NCI-H1105 treated with DMSO at 0.1 percent for 48 hours (cell line): ENCODE measurements around the gene PARD3.
"Not testable (repeated sequence)": the region's sequence is repeated elsewhere in the genome, so short reads cannot be mapped to it uniquely, and the experiment has no call there.

Experiments
- DNase-seq: peaks from one replicate; lab custom pipeline; 2025; lab: John Stamatoyannopoulos, UW

Gene PARD3

GRCh38 chr10:34382626-34383025 lies 432.5 kb downstream of the PARD3 start:
- no peak for DNase-seq

- DNase-seq, result no peak
Observed at GRCh38 chr10:34380856-34381255, 434.2 kb downstream of the PARD3 start.

- no peak for DNase-seq
Observed at GRCh38 chr10:34378297-34378696, 436.8 kb downstream of the PARD3 start.

DNA sequence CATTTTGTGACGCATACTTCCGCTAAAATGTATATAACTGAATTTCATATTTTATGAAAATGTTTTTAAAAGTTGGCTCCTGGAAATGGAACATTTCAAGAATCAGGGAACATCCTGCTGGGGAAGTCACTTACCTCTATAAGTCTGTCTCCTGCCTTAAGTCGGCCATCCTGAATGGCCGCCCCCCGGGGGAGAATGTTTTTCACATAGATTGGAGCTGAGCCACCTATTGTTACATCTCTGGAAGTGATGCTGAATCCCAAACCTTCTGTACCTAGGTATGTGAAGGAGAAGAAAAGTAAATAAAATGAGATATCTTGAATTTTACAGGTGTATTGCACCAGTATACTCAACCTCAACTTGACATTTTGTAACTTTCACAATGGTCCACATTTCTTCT lies 437.3 kb downstream of the PARD3 start:
- DNase-seq, result no peak

DNA sequence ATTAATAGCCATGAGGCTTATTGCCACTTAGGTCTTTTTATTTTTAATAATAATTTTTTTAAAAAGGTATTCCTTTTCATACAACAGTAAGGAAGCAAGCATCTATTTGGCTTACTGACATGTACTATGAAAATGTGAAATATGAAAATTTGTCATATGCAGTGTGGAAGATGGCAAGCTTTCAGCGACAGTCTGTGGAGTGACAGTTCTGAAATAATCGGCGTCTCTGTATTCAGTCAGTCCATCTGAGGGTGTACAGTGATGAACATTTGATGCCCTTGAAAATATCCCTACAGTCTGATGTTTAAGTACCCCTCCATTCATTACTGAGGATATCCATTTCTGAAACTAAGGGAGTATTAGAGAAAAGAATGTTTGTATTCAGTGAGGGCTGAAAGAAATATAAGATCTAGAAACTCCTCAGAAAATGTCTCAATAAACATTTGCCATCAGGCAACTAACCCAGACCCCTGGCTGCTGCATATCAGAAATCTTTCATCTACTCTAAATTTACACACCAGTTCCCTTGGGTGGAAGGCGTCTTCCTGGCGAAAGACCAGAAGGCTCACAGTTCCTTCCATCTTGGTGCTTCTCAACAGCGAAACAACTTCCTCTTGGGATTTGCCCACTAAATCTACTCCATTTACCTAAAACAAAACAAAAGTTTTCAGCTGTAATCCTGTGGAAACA lies 440.6 kb downstream of the PARD3 start:
- no peak for DNase-seq

- DNase-seq, result no peak
Observed at GRCh38 chr10:34373211-34373610, 441.9 kb downstream of the PARD3 start.

DNA sequence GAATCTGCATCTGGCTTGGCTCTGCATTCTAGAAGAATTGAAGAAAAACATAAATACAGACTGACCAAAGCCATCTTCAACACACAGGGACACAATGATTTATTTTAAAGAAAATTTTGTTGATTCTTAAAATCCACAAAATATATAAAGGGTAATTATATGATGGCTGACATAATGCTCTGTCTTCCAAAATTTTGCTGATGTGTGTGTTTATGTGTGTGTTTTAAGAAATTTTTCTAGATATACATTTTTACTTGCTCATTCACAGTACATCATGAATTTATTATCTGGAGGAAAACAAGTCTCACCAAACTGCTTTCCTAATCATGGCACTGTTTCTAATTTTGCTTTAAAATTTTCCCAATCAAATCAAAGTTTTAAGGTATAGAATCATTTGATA lies 442.6 kb downstream of the PARD3 start:
- DNase-seq, result no peak

GRCh38 chr10:34370126-34370525 lies 445.0 kb downstream of the PARD3 start:
- no peak for DNase-seq

DNA sequence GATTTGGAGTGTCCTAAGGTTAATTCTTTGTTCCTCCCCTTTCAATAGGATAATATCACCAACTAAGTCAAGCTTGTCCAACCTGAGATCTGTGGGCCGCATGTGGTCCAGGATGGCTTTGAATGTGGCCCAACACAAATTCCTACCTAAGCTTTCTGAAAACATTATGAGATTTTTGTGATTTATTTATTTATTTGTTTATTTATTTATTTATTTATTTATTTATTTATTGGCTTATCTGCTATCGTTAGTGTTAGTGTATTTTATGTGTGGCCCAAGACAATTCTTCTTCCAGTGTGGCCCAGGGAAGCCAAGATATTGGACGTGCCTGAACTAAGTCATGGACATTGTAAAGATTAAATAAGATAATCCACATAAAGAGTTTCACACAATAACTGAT lies 446.0 kb downstream of the PARD3 start:
- no peak for DNase-seq

DNA sequence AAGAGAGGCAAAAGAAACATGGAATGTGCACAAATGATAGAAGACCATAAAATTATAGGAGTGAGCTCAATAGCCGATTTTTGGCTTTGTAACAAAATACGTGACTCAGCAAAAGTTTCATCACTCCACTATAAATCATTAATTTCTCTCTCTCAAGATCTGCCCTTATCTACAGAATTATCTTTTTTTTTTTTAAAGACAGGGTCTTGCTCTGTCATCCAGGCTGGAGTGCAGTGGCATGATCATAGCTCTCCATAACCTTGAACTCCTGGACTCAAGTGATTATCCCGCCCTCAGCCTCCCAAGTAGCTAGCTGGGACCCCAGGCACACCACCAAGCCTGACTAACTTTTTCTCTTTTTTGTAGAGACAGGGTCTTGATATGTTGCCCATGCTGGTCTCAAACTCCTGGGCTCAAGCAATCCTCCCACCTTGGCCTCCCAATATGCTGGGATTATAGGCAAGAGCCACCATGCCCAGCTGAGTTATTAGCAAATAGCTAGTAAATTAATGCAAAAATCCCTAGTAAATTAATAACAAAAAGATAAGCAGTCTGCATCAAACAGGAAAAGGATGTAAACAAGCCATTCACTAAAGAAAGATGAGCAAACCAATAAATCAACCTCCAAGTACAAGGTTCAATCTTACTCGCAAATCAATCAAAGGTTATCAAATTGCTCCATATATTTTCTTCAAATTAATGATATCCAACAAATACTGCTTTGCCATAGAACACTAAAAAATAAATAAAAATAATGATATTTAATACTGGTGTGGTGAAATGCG lies 450.7 kb downstream of the PARD3 start:
- no peak for DNase-seq

GRCh38 chr10:34360984-34361383 lies 454.1 kb downstream of the PARD3 start:
- no peak for DNase-seq

GRCh38 chr10:34359435-34359813 lies 455.7 kb downstream of the PARD3 start:
- no peak for DNase-seq

GRCh38 chr10:34358729-34359434 lies 456.2 kb downstream of the PARD3 start:
- no peak for DNase-seq

GRCh38 chr10:34356463-34356862 lies 458.6 kb downstream of the PARD3 start:
- DNase-seq, result no peak

- not testable (repeated sequence) for DNase-seq
Observed at GRCh38 chr10:34353530-34353929, 461.6 kb downstream of the PARD3 start.

GRCh38 chr10:34352599-34353204 lies 462.4 kb downstream of the PARD3 start:
- not testable (repeated sequence) for DNase-seq

DNA sequence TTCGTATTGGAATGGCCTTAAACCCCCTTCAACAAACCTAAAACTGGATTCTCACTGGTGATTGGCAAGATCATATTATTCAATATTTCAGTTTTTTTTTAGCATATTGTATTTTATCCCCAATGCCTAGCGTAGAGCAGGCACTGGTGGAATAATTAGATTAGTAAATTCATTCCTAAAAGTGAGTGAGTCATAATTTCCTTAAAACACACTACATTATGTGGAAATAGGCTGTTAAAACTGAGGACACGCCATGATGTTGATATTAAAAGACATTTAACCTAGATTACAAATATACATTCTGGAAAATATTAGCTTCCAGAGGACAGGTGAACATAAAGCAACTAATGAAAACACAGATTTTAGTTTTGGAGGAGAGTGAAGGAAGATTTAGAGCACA lies 463.9 kb downstream of the PARD3 start:
- no peak for DNase-seq

GRCh38 chr10:34348917-34349485 lies 466.1 kb downstream of the PARD3 start:
- DNase-seq, result no peak

DNA sequence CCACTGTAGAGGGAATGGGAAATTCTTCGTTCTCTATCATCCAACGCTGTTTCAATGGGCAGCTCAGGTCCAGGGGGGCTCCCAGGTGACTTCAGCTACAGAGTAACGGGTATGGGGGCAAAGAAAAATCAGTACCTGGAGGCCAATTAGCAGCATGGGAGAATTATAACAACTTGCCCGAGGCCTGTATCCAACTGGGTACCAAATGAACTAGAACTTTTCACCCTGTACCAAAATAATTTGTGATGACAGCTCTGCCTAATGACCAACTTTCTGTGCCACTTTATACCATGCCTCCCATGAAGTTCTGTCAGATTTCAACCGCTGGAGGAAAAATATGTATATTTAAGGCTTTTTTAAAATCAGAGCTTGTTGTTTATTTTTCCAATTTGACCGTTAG lies 467.1 kb downstream of the PARD3 start:
- no peak for DNase-seq

GRCh38 chr10:34347131-34347530 lies 468.0 kb downstream of the PARD3 start:
- DNase-seq, result no peak

DNA sequence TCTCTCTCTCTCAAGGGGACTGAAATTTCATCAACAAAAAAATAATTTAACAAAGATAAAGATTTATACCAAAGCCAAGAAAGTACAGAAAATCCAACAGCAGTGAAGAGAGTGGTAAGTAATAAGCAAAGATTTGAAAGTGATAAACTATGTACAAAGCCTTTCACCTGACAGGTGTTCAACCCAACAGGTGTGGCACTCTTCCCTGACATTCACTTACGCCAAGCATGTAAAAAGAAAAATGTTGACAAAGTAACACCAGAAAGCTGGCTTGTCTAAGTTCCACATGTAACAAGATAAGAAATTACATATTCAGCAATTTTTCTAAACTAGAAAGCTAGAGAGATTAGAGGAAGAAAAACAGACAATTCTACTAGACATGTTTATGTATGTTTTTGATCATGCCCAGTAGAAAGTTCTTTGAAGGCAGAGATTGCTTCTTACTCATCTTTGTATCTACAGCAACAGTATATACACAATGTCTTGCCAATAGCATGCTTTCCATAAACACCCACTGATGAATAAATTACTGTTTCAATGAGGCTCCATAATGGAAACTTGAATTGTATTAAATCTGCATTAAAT lies 468.5 kb downstream of the PARD3 start:
- DNase-seq, result no peak

- DNase-seq, result no peak
Observed at GRCh38 chr10:34345383-34345782, 469.7 kb downstream of the PARD3 start.
